ENCODE data around the gene TMEM101. TPM values are rescaled to one million over a fixed set of nuclear protein-coding genes. Genes with fewer than 3 reads are reported as not detected.
"Not testable (repeated sequence)": the region's sequence is repeated elsewhere in the genome, so short reads cannot be mapped to it uniquely, and the experiment has no call there.

Gene TMEM101
- total RNA-seq, 1 experiment from 2014 or later = 18.6 TPM

DNA sequence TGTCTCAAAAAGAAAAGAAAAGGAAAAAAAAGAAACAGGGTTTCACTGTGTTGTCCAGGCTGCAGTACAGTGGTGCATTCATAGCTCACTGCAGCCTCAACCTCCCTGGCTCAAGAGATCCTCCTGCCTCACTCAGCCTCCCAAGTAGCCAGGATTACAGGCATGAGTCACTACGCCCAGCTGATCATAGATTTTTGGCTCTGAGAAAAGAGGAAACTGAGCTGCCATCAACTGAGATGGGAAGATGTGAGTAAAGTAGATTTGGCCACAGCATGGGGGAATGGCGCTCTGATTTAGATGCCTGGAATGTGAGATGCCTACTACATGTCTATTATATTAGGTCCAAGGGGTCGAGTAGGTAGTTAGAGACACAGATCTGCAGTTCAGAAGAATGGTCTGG is 16.2 kb downstream of the TMEM101 start:
- Mint-ChIP-seq H3K9me3 (no peaks in the 10 kb centered on the region), H3K4me3 (no peak overlapping the region), H3K27ac (no peak overlapping the region; a peak in 1 of 7 replicates), H3K36me3 (ENCODE audit: insufficient read depth in 1 of 3, low read depth in 3 of 3) (no peaks in the 10 kb centered on the region), H3K4me1 (peaks cover 3 to 11% of the 10 kb centered on the region in 2 experiments; a peak in 3 of 4 replicates), H3K27me3 (ENCODE audit: low read depth) (peaks cover 30% of the 10 kb centered on the region)
- Histone ChIP-seq H3K27ac (ENCODE audit: insufficient read length, low read depth, low read length) (no peak overlapping the region), H3K23me2 (ENCODE audit: insufficient read length, low read depth, low read length, poor library complexity, severe bottlenecking) (peaks cover 6% of the 10 kb centered on the region), H3K4me2 (ENCODE audit: insufficient read depth, insufficient read length, low read length) (no peak overlapping the region), H3T11ph (ENCODE audit: low read length) (no peak overlapping the region), H2BK12ac (ENCODE audit: insufficient read length, low read depth, low read length) (no peak overlapping the region), H3K4ac (ENCODE audit: low read depth, low read length) (no peak overlapping the region), H3K18ac (ENCODE audit: insufficient read length, low read depth, low read length) (no peak overlapping the region), H2BK15ac (ENCODE audit: low read depth, low read length) (no peak overlapping the region), H4K8ac (replicated peaks; ENCODE audit: insufficient read length, low read depth, low read length) (no peak overlapping the region), H3K56ac (ENCODE audit: insufficient read length, low read depth, low read length) (no peak overlapping the region), H3K9ac (ENCODE audit: extremely low read depth, insufficient read length, low read length) (no peak overlapping the region), H2BK5ac (ENCODE audit: insufficient read length, low read length) (no peak overlapping the region), H2AK5ac (ENCODE audit: insufficient read length, low read length) (no peak overlapping the region), H4K91ac (ENCODE audit: insufficient read length, low read depth, low read length) (no peak overlapping the region), H2AFZ (ENCODE audit: low read length) (no peak overlapping the region), H4K20me1 (ENCODE audit: control insufficient read depth, insufficient read depth, insufficient read length) (no peaks in the 10 kb centered on the region), H2BK120ac (ENCODE audit: low read depth, low read length, poor library complexity, severe bottlenecking) (no peak overlapping the region), H3K23ac (ENCODE audit: insufficient read length, low read depth, low read length) (no peak overlapping the region), H2BK20ac (ENCODE audit: low read depth, low read length, poor library complexity, severe bottlenecking) (no peak overlapping the region), H4K5ac (ENCODE audit: insufficient read length, low read depth, low read length) (no peak overlapping the region), H3K9me3 (ENCODE audit: control insufficient read depth, low read depth, low read length) (no peaks in the 10 kb centered on the region), H3K27me3 (ENCODE audit: insufficient read depth, low read length) (no peaks in the 10 kb centered on the region), H3K4me1 (ENCODE audit: insufficient read depth, low read length) (no peaks in the 10 kb centered on the region), H3K79me2 (ENCODE audit: insufficient read depth, low read length) (no peaks in the 10 kb centered on the region), H3K14ac (ENCODE audit: insufficient read depth, low read length) (no peak overlapping the region), H3K79me1 (ENCODE audit: insufficient read depth, low read depth, low read length, poor library complexity, severe bottlenecking) (no peaks in the 10 kb centered on the region)
- DNase-seq = no peak
- WGBS (ENCODE audit: extremely low coverage, insufficient read length, low lambda C conversion rate) = no CpG with 5 or more reads among the region's 3 CpGs
- TF ChIP-seq, protein P1, sequence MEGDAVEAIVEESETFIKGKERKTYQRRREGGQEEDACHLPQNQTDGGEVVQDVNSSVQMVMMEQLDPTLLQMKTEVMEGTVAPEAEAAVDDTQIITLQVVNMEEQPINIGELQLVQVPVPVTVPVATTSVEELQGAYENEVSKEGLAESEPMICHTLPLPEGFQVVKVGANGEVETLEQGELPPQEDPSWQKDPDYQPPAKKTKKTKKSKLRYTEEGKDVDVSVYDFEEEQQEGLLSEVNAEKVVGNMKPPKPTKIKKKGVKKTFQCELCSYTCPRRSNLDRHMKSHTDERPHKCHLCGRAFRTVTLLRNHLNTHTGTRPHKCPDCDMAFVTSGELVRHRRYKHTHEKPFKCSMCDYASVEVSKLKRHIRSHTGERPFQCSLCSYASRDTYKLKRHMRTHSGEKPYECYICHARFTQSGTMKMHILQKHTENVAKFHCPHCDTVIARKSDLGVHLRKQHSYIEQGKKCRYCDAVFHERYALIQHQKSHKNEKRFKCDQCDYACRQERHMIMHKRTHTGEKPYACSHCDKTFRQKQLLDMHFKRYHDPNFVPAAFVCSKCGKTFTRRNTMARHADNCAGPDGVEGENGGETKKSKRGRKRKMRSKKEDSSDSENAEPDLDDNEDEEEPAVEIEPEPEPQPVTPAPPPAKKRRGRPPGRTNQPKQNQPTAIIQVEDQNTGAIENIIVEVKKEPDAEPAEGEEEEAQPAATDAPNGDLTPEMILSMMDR (conservative IDR thresholded peaks at IDR 0.05) = no peak

DNA sequence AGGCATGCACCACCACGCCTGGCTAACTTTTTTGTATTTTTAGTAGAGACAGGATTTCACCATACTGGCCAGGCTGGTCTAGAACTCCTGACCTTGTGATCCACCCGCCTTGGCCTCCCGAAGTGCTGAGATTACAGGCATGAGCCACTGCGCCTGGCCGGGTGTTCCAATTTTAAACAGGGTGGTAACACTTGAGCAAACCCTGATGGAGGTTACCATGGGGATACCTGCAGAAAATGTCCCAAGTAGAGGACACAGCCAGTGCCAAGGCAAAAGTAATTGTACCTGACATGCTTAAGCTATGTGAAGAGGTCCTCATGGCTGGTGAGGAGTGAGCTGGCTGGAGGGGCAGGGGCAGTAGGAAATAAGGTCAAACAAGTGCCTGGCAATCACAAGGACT is 17.6 kb downstream of the TMEM101 start:
- H2BK5ac ChIP-seq (ENCODE audit: insufficient read length, low read length); H3K56ac ChIP-seq (ENCODE audit: insufficient read length, low read depth, low read length); H3K27ac ChIP-seq (ENCODE audit: insufficient read length, low read depth, low read length); H3K27me3 ChIP-seq (ENCODE audit: insufficient read depth, low read length); H3K9ac ChIP-seq (ENCODE audit: extremely low read depth, insufficient read length, low read length); H3K14ac ChIP-seq (ENCODE audit: insufficient read depth, low read length); H3K4me1 ChIP-seq (ENCODE audit: insufficient read depth, low read length); H3K9me3 Mint-ChIP-seq; H4K20me1 ChIP-seq (ENCODE audit: control insufficient read depth, insufficient read depth, insufficient read length); H3K36me3 Mint-ChIP-seq (ENCODE audit: insufficient read depth in 1 of 3, low read depth in 3 of 3); H3K23me2 ChIP-seq (ENCODE audit: insufficient read length, low read depth, low read length, poor library complexity, severe bottlenecking); H4K91ac ChIP-seq (ENCODE audit: insufficient read length, low read depth, low read length); H3K27ac Mint-ChIP-seq; H3K4me3 Mint-ChIP-seq; H3T11ph ChIP-seq (ENCODE audit: low read length); H2AK5ac ChIP-seq (ENCODE audit: insufficient read length, low read length); H3K4me2 ChIP-seq (ENCODE audit: insufficient read depth, insufficient read length, low read length); DNase-seq; H3K4ac ChIP-seq (ENCODE audit: low read depth, low read length); H3K23ac ChIP-seq (ENCODE audit: insufficient read length, low read depth, low read length); H4K5ac ChIP-seq (ENCODE audit: insufficient read length, low read depth, low read length); H3K9me3 ChIP-seq (ENCODE audit: control insufficient read depth, low read depth, low read length); H3K79me1 ChIP-seq (ENCODE audit: insufficient read depth, low read depth, low read length, poor library complexity, severe bottlenecking); H2BK15ac ChIP-seq (ENCODE audit: low read depth, low read length); H2BK12ac ChIP-seq (ENCODE audit: insufficient read length, low read depth, low read length); H2BK120ac ChIP-seq (ENCODE audit: low read depth, low read length, poor library complexity, severe bottlenecking); H2AFZ ChIP-seq (ENCODE audit: low read length); H2BK20ac ChIP-seq (ENCODE audit: low read depth, low read length, poor library complexity, severe bottlenecking); H3K18ac ChIP-seq (ENCODE audit: insufficient read length, low read depth, low read length); H4K8ac ChIP-seq (replicated peaks; ENCODE audit: insufficient read length, low read depth, low read length); H3K79me2 ChIP-seq (ENCODE audit: insufficient read depth, low read length): not testable (repeated sequence)
- peaks cover 26% of the 10 kb centered on the region for H3K27me3 Mint-ChIP-seq (ENCODE audit: low read depth)
- no CpG with 5 or more reads among the region's 5 CpGs for WGBS (ENCODE audit: extremely low coverage, insufficient read length, low lambda C conversion rate)
- H3K4me1 Mint-ChIP-seq = peaks cover 3 to 11% of the 10 kb centered on the region in 2 experiments; a peak in 3 of 4 replicates
